Hepatocyte (in vitro differentiated cells): ENCODE results near the gene DNAJC21. TPM values are rescaled to one million over a fixed set of nuclear protein-coding genes. Genes with fewer than 3 reads are reported as not detected.

Experiments
- DNase-seq: peaks from one replicate; pipeline ENCODE4 v3.0.0-alpha.2; 2016; ENCODE audit warnings: low spot score
- H2AFZ ChIP-seq: fragments of 200-600 bp; sonication (generic); 2 replicates; pipeline ENCODE4 v1.6.0; 2016; ENCODE audit warnings: antibody characterized with exemption, mild to moderate bottlenecking
- H3K27ac ChIP-seq: fragments of 200-600 bp; sonication (generic); 2 replicates; pipeline ENCODE4 v1.5.1; 2016; ENCODE audit warnings: mild to moderate bottlenecking
- H3K27me3 ChIP-seq: fragments of 200-600 bp; sonication (generic); 2 replicates; pipeline ENCODE4 v1.6.1; 2016
- H3K36me3 ChIP-seq: fragments of 200-600 bp; sonication (generic); replicated peaks from 2 replicates; pipeline ENCODE4 v1.5.1; 2016; ENCODE audit warnings: low read depth; ENCODE audit not compliant: insufficient read depth
- H3K4me1 ChIP-seq: fragments of 200-600 bp; sonication (generic); 2 replicates; pipeline ENCODE4 v1.5.1; 2016; ENCODE audit warnings: mild to moderate bottlenecking, moderate library complexity; ENCODE audit not compliant: insufficient read depth
- H3K4me2 ChIP-seq: fragments of 200-600 bp; sonication (generic); 2 replicates; pipeline ENCODE4 v1.6.0; 2016
- H3K4me3 ChIP-seq: fragments of 200-600 bp; sonication (generic); 2 replicates; pipeline ENCODE4 v1.5.1; 2016; ENCODE audit warnings: mild to moderate bottlenecking
- H3K79me2 ChIP-seq: fragments of 200-600 bp; sonication (generic); 2 replicates; pipeline ENCODE4 v1.6.0; 2017; ENCODE audit warnings: mild to moderate bottlenecking
- H3K9me2 ChIP-seq: fragments of 200-600 bp; sonication (generic); replicated peaks from 2 replicates; pipeline ENCODE4 v1.6.0; 2017; ENCODE audit warnings: mild to moderate bottlenecking; ENCODE audit not compliant: insufficient read depth
- H3K9me3 ChIP-seq: fragments of 200-600 bp; sonication (generic); 2 replicates; pipeline ENCODE4 v1.5.1; 2016; ENCODE audit warnings: low read depth, mild to moderate bottlenecking
- H4K20me1 ChIP-seq: fragments of 200-600 bp; sonication (generic); 2 replicates; pipeline ENCODE4 v1.6.0; 2016; ENCODE audit warnings: mild to moderate bottlenecking; ENCODE audit not compliant: insufficient read depth, poor library complexity, severe bottlenecking
- CTCF ChIP-seq: fragments of 200-600 bp; sonication (generic); IDR thresholded peaks from 2 replicates; pipeline ENCODE4 v1.5.1; 2016; ENCODE audit warnings: antibody characterized with exemption, mild to moderate bottlenecking; ENCODE audit not compliant: poor library complexity
- EZH2 ChIP-seq: fragments of 200-600 bp; sonication (generic); IDR thresholded peaks from 2 replicates; pipeline ENCODE4 v1.6.1; 2016; ENCODE audit warnings: antibody characterized with exemption, mild to moderate bottlenecking, borderline replicate concordance
- EZH2phosphoT487 ChIP-seq: fragments of 200-600 bp; sonication (generic); IDR thresholded peaks from one replicate; pipeline ENCODE4 v1.6.1; 2018; ENCODE audit warnings: antibody characterized with exemption, mild to moderate bottlenecking, low read depth, moderate library complexity; ENCODE audit not compliant: unreplicated experiment, severe bottlenecking
- WGBS: methylation state at CpG from one replicate; pipeline ENCODE4 v1.1.6; 2016; ENCODE audit warnings: low lambda C conversion rate; ENCODE audit errors: missing lambda C conversion rate; 5-methylcytosine and 5-hydroxymethylcytosine counted together
- polyA plus RNA-seq: library from polyadenylated mRNA; unstranded; fragments of >200 nt; fragmentation: Nextera tagmentation; extraction: Ambion mirVana; gene quantifications from 2 replicates; pipeline ENCODE4 v1.2.1, GENCODE V29; 2016
- total RNA-seq: library from RNA; depleted of rRNA; stranded (reverse); fragments of >200 nt; gene quantifications from 2 replicates; pipeline ENCODE4 v1.2.3, GENCODE V29; 2014

DNAJC21 gene
- total and polyA plus RNA-seq, 2 experiments from 2014 or later: 29.1 to 39.5 TPM

- Histone ChIP-seq H4K20me1 (no peaks in the 10 kb centered on the region), H3K79me2 (peaks cover 64% of the 10 kb centered on the region), H3K27ac (no peak overlapping the region), H3K9me2 (no peaks in the 10 kb centered on the region), H3K27me3 (no peaks in the 10 kb centered on the region), H3K4me2 (peak overlapping the region; percentile 89), H3K4me1 (peaks cover 15% of the 10 kb centered on the region), H3K36me3 (no peaks in the 10 kb centered on the region), H3K9me3 (no peaks in the 10 kb centered on the region), H3K4me3 (no peak overlapping the region), H2AFZ (no peak overlapping the region)
- TF ChIP-seq EZH2: no peak
- no peak for TF ChIP-seq EZH2phosphoT487
- TF ChIP-seq CTCF: no peak
- 77% methylated on average over 2 of the region's 2 CpGs for WGBS
- no peak for DNase-seq
Measured at GRCh38 chr5:34913072-34913471, 16.3 kb upstream of the DNAJC21 start.

GRCh38 chr5:34914671-34915138, 14.7 kb upstream of the DNAJC21 start:
- Histone ChIP-seq H2AFZ (peak overlapping the region; percentile 67), H3K79me2 (peaks cover 80% of the 10 kb centered on the region), H3K9me3 (no peaks in the 10 kb centered on the region), H3K9me2 (no peaks in the 10 kb centered on the region), H3K4me2 (peak overlapping the region; percentile 89), H3K4me3 (peak overlapping the region; percentile 88), H3K27ac (peak overlapping the region; percentile 92), H3K4me1 (peaks cover 15% of the 10 kb centered on the region), H4K20me1 (no peaks in the 10 kb centered on the region), H3K27me3 (no peaks in the 10 kb centered on the region), H3K36me3 (no peaks in the 10 kb centered on the region)
- TF ChIP-seq EZH2phosphoT487 (no peak), EZH2 (no peak), CTCF (no peak)
- 4% methylated on average over 20 of the region's 20 CpGs for WGBS
- peak; percentile 31 for DNase-seq

GRCh38 chr5:34915139-34915855, 14.1 kb upstream of the DNAJC21 start, which contains the start of the genes BRIX1 and RAD1:
Gene BRIX1, plus strand, starts transcription at chr5:34915711. Its CDS starts 28 bp downstream, at chr5:34915739.
Gene RAD1, minus strand, starts transcription at chr5:34915504. Its CDS starts 612 bp downstream, at chr5:34914892.
- Histone ChIP-seq H3K4me1 (peaks cover 15% of the 10 kb centered on the region), H3K27ac (peak within 1 kb of the TSS; percentile 92), H3K27me3 (no peaks in the 10 kb centered on the region), H3K4me3 (peak within 1 kb of the TSS; percentile 88), H3K9me3 (no peaks in the 10 kb centered on the region), H3K4me2 (peak within 1 kb of the TSS; percentile 90), H3K79me2 (peaks cover 85% of the 10 kb centered on the region), H4K20me1 (no peaks in the 10 kb centered on the region), H3K36me3 (no peaks in the 10 kb centered on the region), H3K9me2 (no peaks in the 10 kb centered on the region), H2AFZ (peak within 1 kb of the TSS; percentile 83)
- 3% methylated on average over 66 of the region's 67 CpGs for WGBS
- peak; percentile 98 for DNase-seq
- TF ChIP-seq CTCF (peak; percentile 31), EZH2 (no peak), EZH2phosphoT487 (no peak)
